Fibroblast of the aortic adventitia (primary cell): ENCODE data around the gene SFXN1. TPM values are rescaled to one million over a fixed set of nuclear protein-coding genes. Genes with fewer than 3 reads are reported as not detected.

Source experiments
- DNase-seq: peaks from one replicate; pipeline ENCODE4 v3.0.0-alpha.2; 2010; ENCODE audit warnings: low read depth
- H3K4me3 ChIP-seq: 2 replicates; pipeline ENCODE4 v1.5.1; 2011; ENCODE audit warnings: low read depth, mild to moderate bottlenecking, control low read depth, low read length, moderate library complexity
- CTCF ChIP-seq: IDR thresholded peaks from 2 replicates; pipeline ENCODE4 v1.5.1; 2011; ENCODE audit warnings: mild to moderate bottlenecking, low read length, control low read depth, inconsistent platforms; ENCODE audit not compliant: insufficient read depth
- total RNA-seq: library from RNA; depleted of rRNA; stranded (reverse); fragments of >200 nt; gene quantifications from 2 replicates; pipeline ENCODE4 v1.2.3, GENCODE V29; 2012; ENCODE audit warnings: low replicate concordance

The SFXN1 gene
- total RNA-seq, 1 donor: 74.7 TPM

GRCh38 chr5:175551266-175551665, 72.9 kb downstream of the SFXN1 start:
- H3K4me3 ChIP-seq: no peak overlapping the region
- no peak for DNase-seq
- no peak for TF ChIP-seq CTCF

- H3K4me3 ChIP-seq: no peak overlapping the region
- DNase-seq: no peak
- no peak for TF ChIP-seq CTCF
These were observed 75.9 kb downstream of the SFXN1 start for GRCh38 chr5:175554296-175554695.

- TF ChIP-seq CTCF: no peak
- DNase-seq: no peak
- no peak overlapping the region for H3K4me3 ChIP-seq
These were observed 76.9 kb downstream of the SFXN1 start for GRCh38 chr5:175555168-175555785.

GRCh38 chr5:175556794-175557193, 78.4 kb downstream of the SFXN1 start:
- no peak overlapping the region for H3K4me3 ChIP-seq
- TF ChIP-seq CTCF: no peak
- DNase-seq: no peak

GRCh38 chr5:175557778-175558177, 79.4 kb downstream of the SFXN1 start:
- no peak overlapping the region for H3K4me3 ChIP-seq
- TF ChIP-seq CTCF: no peak
- no peak for DNase-seq

GRCh38 chr5:175558801-175559480, 80.6 kb downstream of the SFXN1 start:
- H3K4me3 ChIP-seq: no peak overlapping the region
- DNase-seq: no peak
- no peak for TF ChIP-seq CTCF
